Right kidney (tissue), 1 donor: ENCODE data around the gene MYCBP.
"Not testable (repeated sequence)": the region's sequence is repeated elsewhere in the genome, so short reads cannot be mapped to it uniquely, and the experiment has no call there.

Source experiments
- DNase-seq: peaks from one replicate; pipeline ENCODE4 v3.0.0-alpha.2; 2016

MYCBP gene

GRCh38 chr1:38872401-38873026 lies 634 bp downstream of the MYCBP start:
- no peak for DNase-seq

- no peak for DNase-seq
Observed at GRCh38 chr1:38870996-38871395, 2.2 kb downstream of the MYCBP start.

- DNase-seq: no peak
Observed at GRCh38 chr1:38867208-38867607, 5.9 kb downstream of the MYCBP start.

GRCh38 chr1:38865112-38865715 lies 7.9 kb downstream of the MYCBP start:
- DNase-seq: no peak

- DNase-seq: no peak
Observed at GRCh38 chr1:38860454-38860795, 12.7 kb downstream of the MYCBP start.

DNA sequence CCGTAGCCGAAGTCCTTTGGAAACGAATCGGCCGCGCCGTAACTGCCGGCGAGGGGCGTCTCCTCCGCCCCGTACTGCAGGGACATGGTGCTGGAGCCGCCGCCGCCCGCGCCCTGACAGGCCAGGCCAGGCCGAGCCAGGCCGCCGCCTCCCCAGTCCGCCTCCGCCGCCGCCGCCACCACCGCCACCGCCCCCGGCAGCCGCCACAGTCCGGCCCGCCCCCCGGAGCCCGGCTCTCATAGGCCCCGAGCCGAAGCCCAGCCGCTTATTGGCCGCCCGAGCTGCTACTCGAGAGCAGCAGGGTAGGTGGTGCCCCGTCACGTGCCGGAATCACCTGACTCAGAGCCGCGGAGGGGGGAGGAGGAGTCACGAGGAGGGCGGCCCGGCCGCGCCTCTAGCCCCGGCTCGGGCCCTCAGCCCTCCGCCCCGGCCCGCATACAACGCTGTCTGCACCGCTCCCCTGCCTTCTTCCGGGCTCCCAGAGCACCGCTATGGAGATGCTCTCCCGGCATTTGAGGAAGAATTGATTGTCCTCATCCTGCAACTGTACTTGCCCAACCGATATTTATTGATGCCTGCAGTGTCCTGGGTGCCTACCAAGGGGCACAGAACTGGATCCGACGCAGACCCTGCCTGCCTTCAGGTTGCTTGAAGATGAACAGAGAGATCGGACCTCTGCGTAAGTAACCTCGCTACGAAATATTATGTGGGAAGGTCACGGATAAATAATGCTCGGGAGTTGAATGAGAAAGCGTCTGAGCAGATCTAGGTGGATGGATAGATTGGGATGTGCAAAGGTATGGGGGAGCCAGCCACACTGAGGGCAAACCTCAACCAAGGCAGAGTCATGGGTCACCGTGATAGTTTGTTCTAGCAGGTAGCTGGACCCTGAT lies 13.3 kb downstream of the MYCBP start, which contains the start of gene RRAGC:
TSS of gene RRAGC (minus strand) at position 212 of the 893 bp plus-strand sequence. CDS start at position 86, 126 bp downstream.
- peak; percentile 83 for DNase-seq

GRCh38 chr1:38858833-38859560 lies 14.2 kb downstream of the MYCBP start:
- peak; percentile 78 for DNase-seq

- no peak for DNase-seq
Observed at GRCh38 chr1:38852780-38853179, 20.4 kb downstream of the MYCBP start.

- no peak for DNase-seq
Observed at GRCh38 chr1:38848071-38848470, 25.1 kb downstream of the MYCBP start.

GRCh38 chr1:38846210-38846609 lies 26.9 kb downstream of the MYCBP start:
- DNase-seq: no peak

- DNase-seq: not testable (repeated sequence)
Observed at GRCh38 chr1:38845088-38845487, 28.1 kb downstream of the MYCBP start.

DNA sequence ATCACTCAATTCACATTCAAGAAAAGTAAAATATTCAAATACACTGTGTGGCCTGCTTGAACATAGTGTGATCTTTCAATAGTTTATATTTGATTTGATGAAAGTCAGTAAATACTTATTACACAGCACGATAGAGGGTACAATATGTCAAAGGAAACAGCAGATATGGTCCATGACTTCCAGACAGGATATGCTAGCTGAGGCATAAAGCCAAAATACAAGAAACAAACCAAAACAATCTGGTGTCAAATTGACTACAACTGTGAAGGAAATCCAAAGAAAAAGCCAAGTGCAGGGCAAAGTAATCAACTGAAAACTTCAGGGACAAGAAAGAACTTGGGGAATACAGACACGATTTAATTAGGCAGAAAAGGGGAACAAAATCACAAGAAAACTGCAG lies 32.9 kb downstream of the MYCBP start:
- DNase-seq: no peak

GRCh38 chr1:38839363-38839762 lies 33.8 kb downstream of the MYCBP start:
- no peak for DNase-seq

- DNase-seq: not testable (repeated sequence)
Observed at GRCh38 chr1:38836316-38836715, 36.8 kb downstream of the MYCBP start.

DNA sequence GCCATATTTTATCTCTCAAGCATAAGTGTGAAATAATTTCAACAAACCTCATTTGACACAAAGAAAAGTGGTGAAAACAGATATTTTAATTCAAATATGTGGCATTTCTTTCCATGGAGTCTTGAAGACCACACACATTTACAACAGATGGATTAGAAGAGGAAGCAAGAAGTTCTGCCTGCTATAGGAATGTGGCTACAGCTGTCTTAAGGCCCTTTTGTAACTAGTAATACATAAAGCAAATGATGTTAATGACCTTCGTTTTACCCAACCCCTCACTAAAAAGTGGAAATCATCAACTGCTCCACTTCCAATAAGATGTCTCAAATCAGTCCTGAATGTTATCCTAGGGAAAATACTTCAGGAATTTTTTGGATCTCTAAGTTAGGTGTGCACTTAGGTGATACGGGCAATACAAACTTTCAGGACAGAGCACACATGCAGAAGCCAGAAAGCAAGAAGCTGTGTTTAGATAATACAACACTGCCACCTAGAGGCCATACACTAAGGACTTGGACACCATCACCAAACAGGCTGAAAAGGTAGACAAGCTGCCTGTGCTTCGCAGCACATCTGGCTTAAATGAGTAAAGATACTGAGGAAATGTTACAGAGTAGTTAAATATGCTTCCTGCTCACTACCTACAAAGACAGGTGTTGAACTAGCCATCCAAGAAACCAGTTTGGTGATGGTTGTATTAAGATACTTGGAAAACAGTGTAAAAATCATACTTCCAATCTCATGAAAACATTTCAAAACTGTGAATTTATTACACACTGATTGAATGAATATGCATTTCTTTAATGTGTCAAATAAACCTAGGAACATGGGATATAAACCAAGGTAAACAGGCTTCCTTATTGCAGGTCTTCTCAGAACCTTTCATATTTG lies 38.0 kb downstream of the MYCBP start:
- peak; percentile 47 for DNase-seq

- DNase-seq: no peak
Observed at GRCh38 chr1:38834221-38834782, 38.8 kb downstream of the MYCBP start.

DNA sequence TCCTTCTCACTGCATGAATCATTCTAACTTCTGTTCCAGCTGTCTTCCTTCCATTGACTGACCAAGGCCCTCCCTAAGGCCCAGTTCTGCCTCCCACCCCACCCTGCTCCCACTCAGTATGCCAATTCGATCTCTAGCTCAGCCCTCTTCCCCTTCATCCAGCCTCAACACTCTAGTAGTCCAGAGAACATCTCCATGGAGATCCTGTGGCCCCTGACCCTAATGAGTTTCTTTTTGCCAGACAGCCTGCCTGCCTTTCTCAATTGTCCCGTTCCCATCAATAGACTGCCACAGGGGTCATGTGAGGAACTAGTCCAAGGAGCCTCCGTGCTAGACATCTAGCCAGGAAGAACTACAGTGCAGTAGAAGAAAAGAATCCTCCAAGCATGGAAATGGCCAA lies 40.0 kb downstream of the MYCBP start:
- no peak for DNase-seq

DNA sequence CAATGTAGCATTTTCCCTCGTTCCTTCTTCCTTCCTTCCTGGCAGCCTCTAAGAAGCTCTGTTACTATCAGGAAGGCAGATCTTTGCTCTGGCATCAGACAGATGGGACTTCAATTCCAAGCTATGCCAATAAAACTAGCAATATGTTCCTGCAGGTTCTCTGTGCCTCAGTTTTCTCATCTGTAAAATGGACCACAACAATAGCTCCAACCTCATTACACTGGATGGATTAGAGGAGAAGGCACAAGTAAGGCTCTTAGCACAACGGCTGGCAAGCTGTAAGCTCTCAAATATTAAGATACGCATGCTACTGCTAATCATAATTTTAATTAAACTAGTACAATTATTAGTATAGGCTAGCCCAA lies 40.8 kb downstream of the MYCBP start:
- no peak for DNase-seq

DNA sequence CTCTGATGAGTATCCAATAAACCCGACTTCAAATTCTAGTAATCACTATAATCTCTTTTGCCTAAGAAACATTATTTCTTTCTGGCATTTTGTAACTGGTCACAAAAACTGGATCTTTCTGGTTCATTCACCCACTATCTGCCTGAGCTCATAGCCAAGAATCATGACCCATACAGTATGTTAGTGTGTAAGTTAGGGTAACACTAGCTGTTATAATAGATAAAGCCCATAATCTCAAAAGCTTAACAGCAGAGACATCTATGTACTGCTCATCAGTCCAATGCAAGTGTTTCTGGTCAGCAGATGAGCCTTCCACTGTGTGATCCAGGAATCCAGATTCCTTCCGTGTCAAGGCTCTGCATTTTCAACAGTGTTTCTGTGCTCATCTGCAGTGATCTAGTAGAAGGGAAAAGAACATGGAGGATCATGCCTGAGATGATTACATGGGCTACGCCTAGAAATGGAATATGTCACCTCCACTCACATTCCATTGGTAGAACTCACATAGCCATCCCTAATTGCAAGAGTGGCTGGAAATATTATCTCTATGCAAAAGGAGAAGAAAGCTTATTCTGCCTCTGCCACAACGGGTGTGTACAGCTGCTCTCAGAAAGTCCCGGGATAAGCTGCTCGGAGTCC lies 41.3 kb downstream of the MYCBP start:
- no peak for DNase-seq

- DNase-seq: no peak
Observed at GRCh38 chr1:38829368-38829767, 43.8 kb downstream of the MYCBP start.

DNA sequence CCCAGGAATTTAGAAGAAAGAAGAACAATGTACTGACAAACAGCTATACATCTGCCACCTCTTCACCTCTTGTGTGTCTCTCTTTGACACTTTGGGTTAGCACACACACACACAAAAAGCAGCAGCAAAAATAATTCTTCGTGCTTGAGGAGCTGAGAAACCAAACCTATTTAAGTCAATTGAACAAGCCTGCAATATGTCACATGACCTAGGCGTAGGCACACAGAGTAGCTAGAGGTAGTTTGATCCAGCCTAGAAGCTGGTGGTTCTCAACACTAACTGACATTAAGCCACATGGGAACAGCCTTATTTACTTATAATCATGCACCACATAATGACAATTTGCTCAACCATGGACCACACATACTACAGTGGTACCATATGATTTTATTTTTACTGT lies 45.8 kb downstream of the MYCBP start:
- DNase-seq: no peak
